Activated CD8-positive, alpha-beta memory T cell treated with anti-CD3 and anti-CD28 coated beads for 1 hour (primary cell): ENCODE results near the gene FASLG.
"Not testable (repeated sequence)": the region's sequence is repeated elsewhere in the genome, so short reads cannot be mapped to it uniquely, and the experiment has no call there.

ENCODE experiments used
- DNase-seq, 2 donors: peaks; one replicate each; pipeline ENCODE4 v3.0.0-alpha.2; 2020; ENCODE audit warnings: low read depth in 1 of 2; ENCODE audit errors: extremely low read depth in 1 of 2

Gene FASLG

DNA sequence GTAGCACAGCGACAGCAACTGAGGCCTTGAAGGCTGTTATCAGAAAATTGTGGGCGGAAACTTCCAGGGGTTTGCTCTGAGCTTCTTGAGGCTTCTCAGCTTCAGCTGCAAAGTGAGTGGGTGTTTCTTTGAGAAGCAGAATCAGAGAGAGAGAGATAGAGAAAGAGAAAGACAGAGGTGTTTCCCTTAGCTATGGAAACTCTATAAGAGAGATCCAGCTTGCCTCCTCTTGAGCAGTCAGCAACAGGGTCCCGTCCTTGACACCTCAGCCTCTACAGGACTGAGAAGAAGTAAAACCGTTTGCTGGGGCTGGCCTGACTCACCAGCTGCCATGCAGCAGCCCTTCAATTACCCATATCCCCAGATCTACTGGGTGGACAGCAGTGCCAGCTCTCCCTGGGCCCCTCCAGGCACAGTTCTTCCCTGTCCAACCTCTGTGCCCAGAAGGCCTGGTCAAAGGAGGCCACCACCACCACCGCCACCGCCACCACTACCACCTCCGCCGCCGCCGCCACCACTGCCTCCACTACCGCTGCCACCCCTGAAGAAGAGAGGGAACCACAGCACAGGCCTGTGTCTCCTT is at the start of gene FASLG:
Gene FASLG, plus strand, starts transcription at position 233 of the 583 bp plus-strand sequence. Its CDS starts 99 bp downstream, at position 332.
- DNase-seq, result peak in 1 of 2 donors; percentile 34

DNA sequence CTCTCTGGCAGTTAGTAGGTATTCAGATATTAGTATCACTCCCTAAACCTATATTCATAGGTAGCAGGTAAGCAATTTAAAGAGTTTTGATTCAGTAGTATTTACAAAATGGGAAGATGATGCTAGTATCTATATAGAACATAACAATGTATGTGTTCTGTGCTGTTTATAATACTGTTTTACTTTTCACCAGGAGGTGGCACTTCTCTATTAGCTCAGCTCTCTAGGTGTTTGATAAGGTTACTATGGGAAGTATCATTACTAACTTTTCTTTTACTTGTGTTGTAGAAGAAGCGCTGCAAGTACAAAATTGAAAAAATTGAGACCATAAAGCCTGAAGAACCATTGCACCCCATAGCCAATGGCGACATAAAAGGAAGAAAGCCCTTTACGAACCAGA is 49.4 kb upstream of the FASLG start:
- DNase-seq, result no peak

GRCh38 chr1:172612478-172612877 is 46.4 kb upstream of the FASLG start:
- no peak for DNase-seq

DNA sequence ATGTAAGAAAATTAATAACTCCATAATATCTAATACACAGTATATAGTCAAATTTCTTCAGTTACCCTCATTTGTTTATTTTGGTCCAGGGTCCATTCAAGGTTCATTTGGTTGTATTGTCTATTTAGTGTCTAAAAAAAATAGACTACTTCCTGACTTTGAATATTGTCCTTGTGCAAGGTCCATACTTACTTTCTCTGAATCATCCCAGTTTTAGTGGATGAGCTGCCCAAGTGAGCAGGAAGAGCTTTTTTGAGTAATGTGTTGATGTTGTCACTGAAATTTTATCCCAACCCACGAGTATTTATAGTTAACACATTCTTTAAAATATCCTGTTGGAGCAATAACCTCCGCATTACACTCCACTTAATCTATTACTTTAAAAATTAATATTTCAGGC is 45.6 kb upstream of the FASLG start:
- no peak for DNase-seq

DNA sequence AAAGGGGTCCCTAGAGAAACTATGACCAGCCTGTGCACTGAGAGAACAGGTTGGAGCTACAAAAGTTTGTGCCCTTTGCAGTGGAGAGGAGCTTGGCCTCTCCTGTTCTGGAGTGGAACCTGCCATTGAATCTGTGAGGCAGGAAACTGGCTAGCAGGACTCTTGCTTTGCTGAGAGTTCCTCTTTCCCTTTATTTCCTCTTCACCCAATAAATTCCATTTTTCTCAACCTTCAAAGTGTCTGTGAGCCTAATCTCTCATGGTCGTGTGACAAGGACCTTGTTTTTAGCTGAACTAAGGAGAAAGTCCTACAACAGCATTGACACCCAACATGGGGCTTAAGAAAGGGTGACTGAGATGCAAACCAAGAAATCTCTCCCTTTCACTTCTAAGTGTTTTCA is 42.7 kb upstream of the FASLG start:
- DNase-seq, result no peak

DNA sequence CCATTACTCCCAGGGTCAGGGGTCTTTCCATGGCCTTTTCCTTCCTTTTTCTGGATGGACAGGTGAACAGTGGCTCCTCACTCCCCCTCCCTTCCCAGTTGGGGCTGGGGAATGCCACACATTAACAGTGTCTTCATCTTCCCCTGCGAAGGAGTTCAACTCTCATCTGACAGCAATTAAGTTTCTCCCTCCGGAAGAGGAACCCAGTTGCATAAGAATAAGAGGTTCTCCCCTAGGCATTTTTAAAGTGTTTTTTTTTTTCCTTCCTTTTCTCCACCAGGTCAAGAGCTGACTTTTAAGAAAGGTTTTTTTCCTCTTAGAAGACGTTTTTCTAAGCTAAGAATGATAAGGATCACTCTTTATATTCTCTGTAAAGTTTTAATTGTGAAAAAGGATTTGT is 42.3 kb upstream of the FASLG start:
- no peak for DNase-seq

DNA sequence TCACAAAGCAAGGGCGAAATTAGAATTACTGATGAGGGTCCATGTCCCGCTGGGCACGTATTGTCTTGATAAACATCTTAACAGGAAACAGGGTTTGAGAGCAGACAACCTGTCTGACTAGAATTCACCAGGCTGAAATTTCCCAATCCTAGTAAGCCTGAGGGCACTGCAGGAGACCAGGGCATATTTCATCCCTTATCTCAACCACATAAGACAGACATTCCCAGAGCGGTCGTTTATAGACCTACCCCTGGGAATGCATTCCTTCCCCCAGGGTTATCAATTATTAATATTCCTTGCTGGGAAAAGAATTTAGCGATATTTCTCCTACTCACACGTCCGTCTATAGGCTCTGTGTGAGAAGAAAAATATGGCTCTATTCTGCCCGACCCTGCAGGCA is 38.3 kb upstream of the FASLG start:
- not testable (repeated sequence) for DNase-seq

DNA sequence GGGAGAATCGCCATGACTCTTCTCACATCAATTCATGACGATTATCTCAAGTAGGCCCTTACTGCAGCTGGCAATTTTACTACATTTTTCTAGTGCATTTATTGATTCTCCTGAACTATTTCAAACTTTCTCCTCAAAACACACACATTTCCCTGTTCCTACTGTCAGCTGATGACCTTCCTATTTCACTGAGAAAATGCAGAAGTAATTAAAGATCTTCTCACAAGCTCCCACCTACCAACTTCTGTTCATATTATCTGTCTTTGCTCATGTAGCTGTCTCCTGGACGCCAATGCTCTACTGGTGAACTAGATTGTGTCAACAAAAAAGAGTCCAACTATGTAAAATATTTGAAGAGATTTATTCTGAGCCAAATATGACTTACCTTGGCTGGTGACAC is 36.4 kb upstream of the FASLG start:
- no peak for DNase-seq

DNA sequence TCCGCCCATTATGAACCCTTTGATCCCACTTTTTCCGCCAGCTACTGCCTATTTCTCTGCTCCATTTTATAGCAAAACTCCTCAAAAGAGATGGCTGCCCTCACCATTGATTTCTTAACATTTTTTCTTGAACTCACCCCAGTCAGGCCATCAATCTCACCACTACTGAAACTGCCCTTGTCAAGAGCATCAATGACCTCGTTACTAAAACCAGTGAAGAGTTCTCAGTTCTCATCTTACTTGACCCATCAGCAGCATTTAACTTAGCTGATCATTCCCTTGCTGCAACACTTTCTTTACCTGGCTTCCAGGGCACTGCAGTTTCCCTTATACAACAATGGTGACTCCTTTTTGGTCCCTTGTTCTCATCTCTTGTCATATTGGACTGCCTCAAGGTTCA is 35.2 kb upstream of the FASLG start:
- no peak for DNase-seq

- no peak for DNase-seq
These were observed 32.1 kb upstream of the FASLG start for GRCh38 chr1:172626845-172627244.

- no peak for DNase-seq
These were observed 31.2 kb upstream of the FASLG start for GRCh38 chr1:172627702-172628101.

DNA sequence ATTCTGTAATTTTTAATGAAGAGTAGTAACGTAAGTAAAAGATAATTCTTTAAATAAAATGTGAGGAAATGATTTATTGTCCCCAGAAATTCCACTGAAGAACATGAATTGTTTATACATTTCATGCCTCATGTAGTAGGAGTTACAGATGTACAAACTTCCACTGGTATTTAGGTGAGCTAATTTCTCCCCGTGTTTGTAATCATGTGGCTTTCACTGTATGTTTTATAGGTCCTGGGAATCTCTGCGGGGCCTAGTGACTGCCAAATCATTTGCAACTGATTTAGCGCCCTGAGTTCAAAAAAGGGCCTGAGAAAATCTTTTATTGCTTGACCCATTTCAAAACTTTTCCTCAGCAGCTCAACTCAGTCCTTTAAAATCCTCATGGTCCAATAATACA is 30.5 kb upstream of the FASLG start:
- no peak for DNase-seq

DNA sequence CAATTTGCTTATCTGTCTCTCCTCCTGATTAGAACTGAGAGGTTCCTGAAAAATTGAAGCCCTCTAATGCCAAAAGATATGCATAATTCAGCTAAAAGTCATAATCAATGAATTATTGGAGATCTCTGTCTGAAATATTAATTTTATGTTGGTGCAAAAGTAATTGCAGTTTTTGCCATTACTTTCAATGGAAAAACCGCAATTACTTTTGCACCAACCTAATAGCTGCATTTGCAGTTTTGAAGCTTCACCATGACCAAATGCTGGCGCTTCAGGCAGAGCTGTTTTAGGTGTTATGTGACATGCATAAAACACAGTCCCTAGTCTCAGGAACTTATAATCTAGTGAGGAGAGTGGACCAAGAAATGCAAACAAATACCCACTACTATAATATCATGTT is 29.7 kb upstream of the FASLG start:
- DNase-seq, result no peak

GRCh38 chr1:172629638-172630037 is 29.3 kb upstream of the FASLG start:
- no peak for DNase-seq

DNA sequence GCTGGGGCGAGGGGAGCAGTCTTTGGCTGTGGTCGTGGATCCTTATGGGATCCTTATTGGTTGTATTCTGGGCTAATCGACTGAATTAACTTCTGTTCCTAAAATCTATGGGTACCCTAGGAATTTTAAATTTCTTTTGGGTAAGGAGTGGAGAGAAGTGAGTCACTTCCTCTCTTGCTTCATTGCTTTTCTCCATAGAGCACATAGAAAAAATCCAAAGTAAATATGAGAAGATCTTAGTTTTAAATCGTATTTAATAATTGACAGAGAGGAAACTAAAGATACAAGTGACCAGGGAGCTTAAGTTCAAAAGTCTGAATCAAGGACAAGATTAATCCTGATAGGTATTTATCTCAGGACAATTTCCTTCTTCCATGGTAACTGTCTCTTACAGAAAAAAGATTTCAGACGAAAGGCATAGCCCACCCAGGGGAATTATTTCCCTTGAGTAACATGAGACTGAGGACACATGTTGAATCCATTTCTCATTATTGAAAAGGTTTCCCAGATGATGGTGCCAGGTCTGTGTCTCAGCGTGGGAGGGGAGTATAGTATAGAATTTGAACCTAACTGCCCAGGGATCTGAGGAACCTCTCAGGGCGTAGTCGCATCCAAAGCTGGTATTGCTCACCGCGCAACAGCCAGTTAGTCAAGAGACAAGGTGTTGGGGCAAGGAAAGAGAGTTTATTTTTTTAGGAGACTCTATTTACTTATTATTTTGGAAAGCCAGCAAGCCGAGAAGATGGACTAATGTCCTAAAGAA is 28.7 kb upstream of the FASLG start:
- DNase-seq, result no peak

DNA sequence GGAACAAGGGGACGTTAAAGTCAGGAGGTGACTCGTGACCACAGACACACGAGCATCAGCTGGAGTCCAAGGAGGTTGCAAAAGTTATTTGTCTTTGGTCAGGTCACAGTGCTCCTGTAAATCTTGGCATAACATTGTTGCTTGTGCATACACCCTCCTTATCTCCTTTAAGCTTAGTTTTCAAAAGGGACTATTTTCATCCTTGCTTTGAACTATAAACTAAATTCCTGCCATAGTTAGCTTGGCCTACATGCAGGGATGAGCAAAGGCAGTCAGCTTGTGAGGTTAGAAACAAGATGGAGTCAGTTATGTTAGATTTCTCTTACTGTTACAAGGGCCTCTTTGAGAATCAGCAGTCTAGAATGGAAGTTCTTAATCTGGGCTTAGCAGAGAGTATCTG is 28.0 kb upstream of the FASLG start:
- DNase-seq, result no peak

GRCh38 chr1:172637522-172637921 is 21.4 kb upstream of the FASLG start:
- DNase-seq, result no peak

DNA sequence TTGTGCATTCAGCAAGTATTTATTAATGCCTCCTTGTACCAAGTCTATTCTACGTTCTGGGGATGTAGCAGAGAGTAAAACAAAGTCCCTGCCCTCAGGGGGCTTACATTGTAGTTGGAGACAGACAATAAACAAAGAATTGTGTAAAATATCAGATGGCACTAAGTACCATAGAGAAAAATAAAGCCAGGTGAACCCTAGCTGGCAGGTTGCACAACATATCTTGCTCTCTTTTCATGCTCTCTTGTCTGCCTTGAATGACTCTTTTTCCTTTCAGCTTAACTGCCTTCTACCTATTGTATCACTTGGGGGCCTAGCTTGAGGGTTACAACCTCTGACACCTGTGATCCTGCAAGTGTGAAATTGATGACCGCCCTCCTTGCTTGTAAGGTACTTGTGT is 20.7 kb upstream of the FASLG start:
- DNase-seq, result no peak

DNA sequence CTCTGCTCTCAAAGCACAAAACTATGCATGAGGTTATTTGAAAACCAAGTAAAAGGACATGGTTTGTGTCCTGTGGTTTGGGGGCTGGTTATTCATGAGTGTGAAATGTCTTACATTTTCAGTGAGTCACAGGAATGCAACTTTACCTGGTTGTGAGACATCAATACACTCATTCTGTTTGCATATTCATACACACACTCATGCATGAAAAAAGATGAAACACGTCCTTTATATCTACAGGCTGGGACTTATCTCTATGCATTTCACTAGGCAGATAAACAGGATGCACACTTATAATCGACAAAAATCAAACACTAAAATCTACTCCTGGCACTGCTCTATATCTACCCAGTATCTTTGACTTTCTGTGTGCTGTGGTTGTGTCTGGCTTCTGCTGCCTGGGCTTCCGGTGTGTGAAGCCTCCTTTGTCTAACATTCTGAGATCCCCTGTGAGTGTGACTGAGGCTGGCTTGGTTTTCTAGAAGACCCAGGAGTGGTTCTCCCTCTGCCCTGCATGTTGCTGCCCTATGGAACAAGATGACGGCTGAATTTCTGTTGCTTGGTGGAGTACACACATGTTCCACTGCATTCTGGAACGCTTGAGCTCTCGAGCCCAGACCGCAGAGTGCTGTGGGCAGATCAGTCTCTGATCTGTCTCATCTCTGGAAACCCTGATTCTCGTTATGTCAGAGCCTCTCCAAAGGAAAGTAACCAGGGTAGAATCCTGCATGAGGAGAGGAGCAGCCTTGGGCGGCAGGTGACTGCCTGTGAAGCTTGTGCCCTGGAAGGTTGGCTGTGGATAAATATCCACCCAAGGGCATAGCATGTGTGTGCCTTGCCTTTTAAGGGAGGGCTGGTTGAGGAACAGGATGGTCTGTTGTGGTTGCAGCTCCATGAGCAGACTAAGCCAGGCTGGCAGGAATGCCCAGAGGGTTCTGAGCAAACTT is 19.7 kb upstream of the FASLG start:
- peak; percentile 51 to 52 for DNase-seq

GRCh38 chr1:172640111-172640510 is 18.8 kb upstream of the FASLG start:
- DNase-seq, result no peak

DNA sequence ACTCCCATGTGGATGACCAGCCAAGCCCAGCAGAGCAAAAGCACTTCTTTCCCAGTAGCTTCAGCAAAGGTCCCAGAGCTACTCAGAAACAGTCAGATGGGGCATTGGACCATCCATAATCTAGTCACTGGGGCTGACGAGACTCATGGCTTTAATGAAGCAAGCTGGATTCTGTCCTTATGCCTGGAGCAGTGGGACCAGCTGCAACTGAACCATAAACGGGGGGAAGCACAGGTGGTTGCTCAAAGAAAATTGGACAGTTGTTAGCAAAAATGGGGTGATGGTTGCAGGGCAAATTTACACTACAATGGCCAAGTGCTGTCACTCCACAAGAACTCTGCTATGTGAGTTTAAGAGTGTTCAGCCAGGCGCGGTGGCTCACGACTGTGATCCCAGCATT is 17.4 kb upstream of the FASLG start:
- DNase-seq, result no peak

DNA sequence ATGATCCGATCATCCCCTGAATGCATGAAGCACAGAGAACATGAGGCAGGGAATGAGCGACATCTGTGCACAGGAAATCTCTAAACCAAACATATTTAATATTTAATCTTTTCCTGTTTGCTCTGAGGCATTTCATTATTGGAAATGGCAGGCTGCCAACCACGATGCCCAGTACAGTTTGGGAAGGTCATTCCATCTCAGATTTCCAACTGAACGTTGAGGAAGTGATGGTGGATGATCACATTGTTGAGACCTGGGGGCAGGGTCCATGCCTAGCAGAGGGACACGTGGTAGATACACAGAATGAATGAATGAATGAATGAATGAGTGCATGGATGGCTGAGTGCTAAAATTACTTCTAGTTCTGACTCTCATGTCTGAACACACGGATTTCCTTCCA is 15.9 kb upstream of the FASLG start:
- DNase-seq, result no peak
